Thymus (tissue), 11 donors: ENCODE results near the gene FBXL16. TPM values are rescaled to one million over a fixed set of nuclear protein-coding genes. Genes with fewer than 3 reads are reported as not detected.

ENCODE experiments used
- DNase-seq, 9 donors: peaks; one replicate each; pipeline ENCODE4 v3.0.0-alpha.2; 2013; ENCODE audit warnings: low spot score in 9 of 9, low read depth in 6 of 9, missing footprints in 1 of 9
- H3K27ac ChIP-seq, 2 donors: one replicate each; pipeline ENCODE4 v1.5.1; 2013; ENCODE audit warnings: control low read depth in 1 of 2, low read depth in 1 of 2, low read length in 1 of 2, mild to moderate bottlenecking in 1 of 2, moderate library complexity in 1 of 2
- H3K27me3 ChIP-seq, 2 donors: one replicate each; pipeline ENCODE4 v1.5.1; 2013; ENCODE audit warnings: low read length in 1 of 2; ENCODE audit not compliant: control insufficient read depth in 2 of 2, insufficient read depth in 1 of 2
- H3K36me3 ChIP-seq, 2 donors: one replicate each; pipeline ENCODE4 v1.5.1; 2013; ENCODE audit warnings: low read length in 1 of 2, mild to moderate bottlenecking in 1 of 2, moderate library complexity in 1 of 2; ENCODE audit not compliant: control insufficient read depth in 2 of 2, insufficient read depth in 2 of 2
- H3K4me1 ChIP-seq, 2 donors: one replicate each; pipeline ENCODE4 v1.5.1; 2013; ENCODE audit warnings: low read length in 2 of 2; ENCODE audit not compliant: control insufficient read depth in 2 of 2, insufficient read depth in 2 of 2
- H3K4me3 ChIP-seq, 2 donors: one replicate each; pipeline ENCODE4 v1.5.1; 2013; ENCODE audit warnings: low read length in 2 of 2, control low read depth in 1 of 2, mild to moderate bottlenecking in 1 of 2
- H3K9me3 ChIP-seq, 2 donors: one replicate each; pipeline ENCODE4 v1.5.1; 2013; ENCODE audit warnings: low read length in 1 of 2, mild to moderate bottlenecking in 1 of 2; ENCODE audit not compliant: control insufficient read depth in 2 of 2, insufficient read depth in 1 of 2
- WGBS: extraction: QIAGEN DNeasy Blood & Tissue Kit; methylation state at CpG from one replicate; pipeline ENCODE4 v1.1.7; 2013; 5-methylcytosine and 5-hydroxymethylcytosine counted together
- polyA plus RNA-seq: library from polyadenylated mRNA; stranded (reverse); fragments of 200-250 nt; gene quantifications from one replicate; pipeline ENCODE4 v1.2.3, GENCODE V29; 2013
- total RNA-seq: library from RNA; stranded (reverse); fragments of 120-200 nt; gene quantifications from one replicate; pipeline ENCODE4 v1.2.4, GENCODE V29; 2013
- donor health status: healthy.

The FBXL16 gene
- total and polyA plus RNA-seq, 2 donors: 0.76 to 9.6 TPM

DNA sequence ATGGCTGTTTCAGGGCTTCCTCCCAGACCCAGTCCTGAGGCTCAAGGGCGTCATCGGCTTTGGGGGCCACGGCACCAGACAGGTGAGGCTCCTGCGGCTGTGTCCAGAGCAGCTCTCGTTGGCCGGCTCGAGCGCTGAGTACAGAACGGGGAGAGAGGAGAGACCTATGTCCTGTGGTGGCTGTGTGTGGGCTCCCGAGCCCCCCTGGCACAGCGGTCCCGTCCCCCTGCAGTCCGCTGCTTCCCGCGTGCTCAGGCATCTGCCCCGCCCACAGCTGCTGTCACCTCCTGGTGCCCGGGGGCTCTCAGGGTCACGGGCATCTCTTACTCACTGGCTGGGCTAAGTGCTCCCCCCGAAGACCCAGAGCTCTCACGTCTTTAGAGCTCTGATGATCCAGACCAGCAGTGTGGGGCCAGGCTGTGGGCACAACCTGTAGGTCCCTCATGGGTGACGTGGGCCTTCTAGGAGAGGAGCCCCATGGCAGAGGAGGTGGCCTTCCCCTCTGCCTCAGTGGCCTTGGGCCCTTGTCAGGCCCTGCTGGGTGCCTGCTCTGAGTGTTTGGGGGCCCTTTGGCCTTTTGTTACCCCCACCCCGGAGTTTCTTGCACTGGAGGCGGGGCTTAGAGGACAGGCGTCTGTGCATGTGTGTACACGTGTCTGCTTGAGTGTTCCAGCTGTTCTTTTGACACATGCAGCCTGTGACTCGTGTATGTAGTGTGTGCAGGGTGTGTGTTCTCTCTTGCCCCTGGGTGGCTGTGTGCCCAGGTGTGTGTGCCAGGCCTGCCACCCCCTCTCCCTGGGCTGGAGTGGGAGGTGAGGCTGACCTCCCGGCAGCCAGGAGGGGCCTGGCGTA is 52.9 kb downstream of the FBXL16 start:
- H3K4me3 ChIP-seq: no peak overlapping the region
- peaks cover 16 to 18% of the 10 kb centered on the region in 2 donors for H3K4me1 ChIP-seq
- H3K27me3 ChIP-seq: no peaks in the 10 kb centered on the region
- H3K9me3 ChIP-seq: no peaks in the 10 kb centered on the region
- H3K27ac ChIP-seq: no peak overlapping the region
- no peak for DNase-seq
- 95% methylated on average over 28 of the region's 28 CpGs for WGBS
- H3K36me3 ChIP-seq: peaks cover 14 to 42% of the 10 kb centered on the region in 2 donors

GRCh38 chr16:651844-652243 is 53.8 kb downstream of the FBXL16 start:
- H3K36me3 ChIP-seq: peaks cover 11 to 34% of the 10 kb centered on the region in 2 donors
- no peaks in the 10 kb centered on the region for H3K27me3 ChIP-seq
- H3K4me1 ChIP-seq: peaks cover 18% of the 10 kb centered on the region in 2 donors
- no peak overlapping the region for H3K4me3 ChIP-seq
- H3K9me3 ChIP-seq: no peaks in the 10 kb centered on the region
- 95% methylated on average over 22 of the region's 22 CpGs for WGBS
- H3K27ac ChIP-seq: no peak overlapping the region
- DNase-seq: no peak

- Histone ChIP-seq H3K4me3 (peak overlapping the region; percentile 57 to 70), H3K27ac (no peak overlapping the region), H3K36me3 (peaks cover 7 to 13% of the 10 kb centered on the region in 2 donors), H3K4me1 (peaks cover 18% of the 10 kb centered on the region in 2 donors), H3K27me3 (no peaks in the 10 kb centered on the region), H3K9me3 (no peaks in the 10 kb centered on the region)
- no peak for DNase-seq
- 3% methylated on average over 44 of the region's 44 CpGs for WGBS
These were observed 56.0 kb downstream of the FBXL16 start for GRCh38 chr16:649631-650030.

- Histone ChIP-seq H3K4me1 (peaks cover 18% of the 10 kb centered on the region in 2 donors), H3K27me3 (peaks cover 0 to 2% of the 10 kb centered on the region in 2 donors), H3K9me3 (no peaks in the 10 kb centered on the region), H3K27ac (peak within 1 kb of the TSS; percentile 23 to 53), H3K36me3 (peaks cover 7 to 13% of the 10 kb centered on the region in 2 donors), H3K4me3 (peak within 1 kb of the TSS; percentile 57 to 70)
- WGBS: under 1% methylated on average over 91 of the region's 91 CpGs
- DNase-seq: peak; percentile 69 to 93 (median 84)
These were observed 56.6 kb downstream of the FBXL16 start, which contains the start of gene WDR90 for GRCh38 chr16:648781-649589. Gene WDR90, plus strand, starts transcription at chr16:649365. Its CDS starts 52 bp downstream, at chr16:649417.

GRCh38 chr16:648071-648780 is 57.4 kb downstream of the FBXL16 start:
- no peaks in the 10 kb centered on the region for H3K9me3 ChIP-seq
- H3K27me3 ChIP-seq: peaks cover 3 to 9% of the 10 kb centered on the region in 2 donors
- peaks cover 18% of the 10 kb centered on the region in 2 donors for H3K4me1 ChIP-seq
- WGBS: 37% methylated on average over 24 of the region's 24 CpGs
- peak overlapping the region; percentile 23 to 43 for H3K27ac ChIP-seq
- DNase-seq: no peak
- peak overlapping the region; percentile 57 to 70 for H3K4me3 ChIP-seq
- H3K36me3 ChIP-seq: peaks cover 5 to 7% of the 10 kb centered on the region in 2 donors

GRCh38 chr16:647173-647902 is 58.3 kb downstream of the FBXL16 start:
- DNase-seq: no peak
- H3K36me3 ChIP-seq: peaks cover 4 to 5% of the 10 kb centered on the region in 2 donors
- H3K4me3 ChIP-seq: no peak overlapping the region
- no peaks in the 10 kb centered on the region for H3K9me3 ChIP-seq
- 95% methylated on average over 25 of the region's 25 CpGs for WGBS
- H3K27ac ChIP-seq: no peak overlapping the region
- H3K4me1 ChIP-seq: peaks cover 19 to 25% of the 10 kb centered on the region in 2 donors
- H3K27me3 ChIP-seq: peaks cover 12 to 18% of the 10 kb centered on the region in 2 donors

- no peak overlapping the region for H3K4me3 ChIP-seq
- WGBS: 96% methylated on average over 22 of the region's 22 CpGs
- no peaks in the 10 kb centered on the region for H3K9me3 ChIP-seq
- no peak overlapping the region for H3K27ac ChIP-seq
- peaks cover 0 to 2% of the 10 kb centered on the region in 2 donors for H3K36me3 ChIP-seq
- peaks cover 18 to 20% of the 10 kb centered on the region in 2 donors for H3K27me3 ChIP-seq
- DNase-seq: no peak
- H3K4me1 ChIP-seq: peaks cover 23 to 25% of the 10 kb centered on the region in 2 donors
These were observed 58.9 kb downstream of the FBXL16 start for GRCh38 chr16:646679-647172.
